GM21515 (cell line): ENCODE measurements around the gene BPIFB3.

ENCODE experiments used
- ATAC-seq: cut with Tn5 transposase; IDR thresholded peaks from one replicate; pipeline ENCODE4 v1.9.1; 2021; ENCODE audit not compliant: unreplicated experiment

The BPIFB3 gene

GRCh38 chr20:33053291-33054106 is at the start of gene BPIFB3:
Gene BPIFB3 (plus strand): TSS chr20:33053903. CDS start chr20:33055436, 1,533 bp downstream.
- ATAC-seq: no peak

GRCh38 chr20:33004141-33004751 is 49.5 kb upstream of the BPIFB3 start, which contains the start of gene SUN5:
Gene SUN5 (minus strand): TSS chr20:33004433. CDS start chr20:33004340, 93 bp downstream.
- ATAC-seq: no peak

- ATAC-seq: no peak
Measured at GRCh38 chr20:33005132-33005566, 48.6 kb upstream of the BPIFB3 start.

- no peak for ATAC-seq
Measured at GRCh38 chr20:33005908-33006775, 47.6 kb upstream of the BPIFB3 start.

- no peak for ATAC-seq
Measured at GRCh38 chr20:33006776-33007375, 46.8 kb upstream of the BPIFB3 start.

- no peak for ATAC-seq
Measured at GRCh38 chr20:33007376-33008335, 46.0 kb upstream of the BPIFB3 start, which contains the start of gene BPIFB2. Gene BPIFB2 (plus strand): TSS chr20:33007704. CDS start chr20:33008575, 871 bp downstream.

GRCh38 chr20:33008336-33009213 is 45.1 kb upstream of the BPIFB3 start:
- ATAC-seq: no peak

- ATAC-seq: no peak
Measured at GRCh38 chr20:33009214-33010132, 44.2 kb upstream of the BPIFB3 start.

GRCh38 chr20:33010133-33010504 is 43.6 kb upstream of the BPIFB3 start:
- ATAC-seq: no peak

GRCh38 chr20:33010674-33011449 is 42.8 kb upstream of the BPIFB3 start:
- ATAC-seq: no peak

- no peak for ATAC-seq
Measured at GRCh38 chr20:33012327-33013189, 41.1 kb upstream of the BPIFB3 start.

- ATAC-seq: no peak
Measured at GRCh38 chr20:33013701-33014326, 39.9 kb upstream of the BPIFB3 start.

- ATAC-seq: no peak
Measured at GRCh38 chr20:33014336-33015113, 39.2 kb upstream of the BPIFB3 start.

GRCh38 chr20:33015114-33015484 is 38.6 kb upstream of the BPIFB3 start:
- ATAC-seq: no peak
